OCI-LY1 (cell line): ENCODE results near the gene FTCD.
"Not testable (repeated sequence)": the region's sequence is repeated elsewhere in the genome, so short reads cannot be mapped to it uniquely, and the experiment has no call there.

Source experiments
- H2AFZ ChIP-seq: fragments of 200-600 bp; sonication (generic), shearing (Covaris generic); 2 replicates; pipeline ENCODE4 v1.6.0; 2014; ENCODE audit warnings: antibody characterized with exemption, mild to moderate bottlenecking, low read length
- H3F3A ChIP-seq: fragments of 200-600 bp; sonication (generic), shearing (Covaris generic); 2 replicates; pipeline ENCODE4 v1.6.0; 2014; ENCODE audit warnings: mild to moderate bottlenecking, antibody characterized with exemption, low read length, moderate library complexity; ENCODE audit not compliant: insufficient read depth
- H3K27ac ChIP-seq: fragments of 200-600 bp; sonication (generic); 2 replicates; pipeline ENCODE4 v1.5.1; 2014; ENCODE audit warnings: low read length, mixed run types, mild to moderate bottlenecking, low read depth; ENCODE audit not compliant: poor library complexity, severe bottlenecking
- H3K27me3 ChIP-seq: fragments of 200-600 bp; sonication (generic); 2 replicates; pipeline ENCODE4 v1.6.0; 2014; ENCODE audit warnings: antibody characterized with exemption, mild to moderate bottlenecking, low read length, moderate library complexity; ENCODE audit not compliant: insufficient read depth
- H3K36me3 ChIP-seq: fragments of 200-600 bp; sonication (generic); 2 replicates; pipeline ENCODE4 v1.6.1; 2014; ENCODE audit warnings: mild to moderate bottlenecking, antibody characterized with exemption, low read length, moderate library complexity, mixed read lengths; ENCODE audit not compliant: insufficient read depth
- H3K4me1 ChIP-seq: fragments of 200-600 bp; sonication (generic); 2 replicates; pipeline ENCODE4 v1.5.1; 2014; ENCODE audit warnings: mild to moderate bottlenecking, low read length, moderate library complexity; ENCODE audit not compliant: insufficient read depth, severe bottlenecking
- H3K4me2 ChIP-seq: fragments of 200-600 bp; sonication (generic), shearing (Covaris generic); 2 replicates; pipeline ENCODE4 v1.6.1; 2014; ENCODE audit warnings: low read length
- H3K4me3 ChIP-seq: fragments of 200-600 bp; sonication (generic); 2 replicates; pipeline ENCODE4 v1.5.1; 2014; ENCODE audit warnings: low read length, low read depth, mild to moderate bottlenecking, mixed read lengths; ENCODE audit not compliant: poor library complexity, severe bottlenecking
- H3K79me2 ChIP-seq: fragments of 200-600 bp; shearing (Covaris generic); 2 replicates; pipeline ENCODE4 v1.6.1; 2016; ENCODE audit warnings: mixed run types, low read length, mixed read lengths; ENCODE audit not compliant: insufficient read depth
- H3K9ac ChIP-seq: fragments of 200-600 bp; sonication (generic), shearing (Covaris generic); 2 replicates; pipeline ENCODE4 v1.6.1; 2014; ENCODE audit warnings: mild to moderate bottlenecking, low read length, mixed read lengths
- H3K9me2 ChIP-seq: fragments of 200-600 bp; sonication (generic), shearing (Covaris generic); 2 replicates; pipeline ENCODE4 v1.6.1; 2014; ENCODE audit warnings: low read depth, mild to moderate bottlenecking, low read length, mixed read lengths
- H3K9me3 ChIP-seq: fragments of 200-600 bp; shearing (Covaris generic); 2 replicates; pipeline ENCODE4 v1.6.1; 2014; ENCODE audit warnings: low read length, mixed read lengths
- H4K20me1 ChIP-seq: fragments of 200-600 bp; sonication (generic), shearing (Covaris generic); 2 replicates; pipeline ENCODE4 v1.6.0; 2016; ENCODE audit warnings: mild to moderate bottlenecking, low read length; ENCODE audit not compliant: insufficient read depth
- EZH2 ChIP-seq: fragments of 200-600 bp; sonication (generic), shearing (Covaris generic); IDR thresholded peaks from 2 replicates; pipeline ENCODE4 v1.8.0; 2017; ENCODE audit warnings: borderline replicate concordance, mixed run types, mild to moderate bottlenecking, antibody characterized with exemption, low read length, moderate library complexity, mixed read lengths
- TF ChIP-seq, protein P1 (sequence below): fragments of 200-600 bp; sonication (generic), shearing (Covaris generic); IDR thresholded peaks from 2 replicates; pipeline ENCODE4 v1.5.1; 2017; ENCODE audit warnings: mild to moderate bottlenecking, antibody characterized with exemption, low read length, moderate library complexity, mixed read lengths

The FTCD gene

DNA sequence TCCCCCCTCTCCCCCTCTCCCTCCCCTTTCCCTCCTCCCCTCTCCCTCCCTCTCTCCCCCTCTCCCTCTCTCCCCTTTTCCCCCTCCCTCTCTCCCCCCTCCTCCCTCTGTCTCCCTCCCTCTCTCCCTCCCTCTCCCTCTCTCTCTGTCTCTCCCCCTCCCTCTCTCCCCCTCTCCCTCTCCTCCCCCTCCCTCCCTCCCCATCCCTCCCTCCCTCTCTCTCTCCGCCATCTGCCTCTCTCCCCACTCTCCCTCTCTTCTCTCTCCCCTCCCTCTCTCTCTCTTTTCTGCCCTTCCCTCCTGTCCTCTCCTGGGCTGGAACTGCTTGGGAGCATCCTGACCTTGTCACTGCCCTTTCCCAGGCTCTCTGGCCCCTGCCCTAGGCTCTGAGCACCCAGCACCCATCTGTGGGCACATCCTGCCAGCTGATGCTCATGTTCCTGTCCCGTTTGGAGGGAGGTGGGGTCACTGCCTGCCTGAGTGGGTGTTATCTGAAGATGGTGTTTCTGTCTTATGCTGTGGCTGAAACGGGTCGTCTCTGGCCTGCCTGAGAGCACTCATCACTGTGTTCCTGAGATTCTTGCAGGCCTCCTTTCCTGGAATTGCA lies 10.8 kb downstream of the FTCD start:
- Histone ChIP-seq H3K4me3 (no peak overlapping the region), H3K27me3 (no peaks in the 10 kb centered on the region), H2AFZ (no peak overlapping the region), H3K4me2 (no peak overlapping the region), H3K9me2 (no peaks in the 10 kb centered on the region), H3K36me3 (no peaks in the 10 kb centered on the region), H3F3A (no peaks in the 10 kb centered on the region), H3K9me3 (no peaks in the 10 kb centered on the region), H3K27ac (no peak overlapping the region), H3K9ac (no peak overlapping the region), H3K4me1 (peaks cover 6% of the 10 kb centered on the region), H4K20me1 (no peaks in the 10 kb centered on the region), H3K79me2 (no peaks in the 10 kb centered on the region)
- TF ChIP-seq, protein P1, sequence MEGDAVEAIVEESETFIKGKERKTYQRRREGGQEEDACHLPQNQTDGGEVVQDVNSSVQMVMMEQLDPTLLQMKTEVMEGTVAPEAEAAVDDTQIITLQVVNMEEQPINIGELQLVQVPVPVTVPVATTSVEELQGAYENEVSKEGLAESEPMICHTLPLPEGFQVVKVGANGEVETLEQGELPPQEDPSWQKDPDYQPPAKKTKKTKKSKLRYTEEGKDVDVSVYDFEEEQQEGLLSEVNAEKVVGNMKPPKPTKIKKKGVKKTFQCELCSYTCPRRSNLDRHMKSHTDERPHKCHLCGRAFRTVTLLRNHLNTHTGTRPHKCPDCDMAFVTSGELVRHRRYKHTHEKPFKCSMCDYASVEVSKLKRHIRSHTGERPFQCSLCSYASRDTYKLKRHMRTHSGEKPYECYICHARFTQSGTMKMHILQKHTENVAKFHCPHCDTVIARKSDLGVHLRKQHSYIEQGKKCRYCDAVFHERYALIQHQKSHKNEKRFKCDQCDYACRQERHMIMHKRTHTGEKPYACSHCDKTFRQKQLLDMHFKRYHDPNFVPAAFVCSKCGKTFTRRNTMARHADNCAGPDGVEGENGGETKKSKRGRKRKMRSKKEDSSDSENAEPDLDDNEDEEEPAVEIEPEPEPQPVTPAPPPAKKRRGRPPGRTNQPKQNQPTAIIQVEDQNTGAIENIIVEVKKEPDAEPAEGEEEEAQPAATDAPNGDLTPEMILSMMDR: no peak
- no peak for TF ChIP-seq EZH2

DNA sequence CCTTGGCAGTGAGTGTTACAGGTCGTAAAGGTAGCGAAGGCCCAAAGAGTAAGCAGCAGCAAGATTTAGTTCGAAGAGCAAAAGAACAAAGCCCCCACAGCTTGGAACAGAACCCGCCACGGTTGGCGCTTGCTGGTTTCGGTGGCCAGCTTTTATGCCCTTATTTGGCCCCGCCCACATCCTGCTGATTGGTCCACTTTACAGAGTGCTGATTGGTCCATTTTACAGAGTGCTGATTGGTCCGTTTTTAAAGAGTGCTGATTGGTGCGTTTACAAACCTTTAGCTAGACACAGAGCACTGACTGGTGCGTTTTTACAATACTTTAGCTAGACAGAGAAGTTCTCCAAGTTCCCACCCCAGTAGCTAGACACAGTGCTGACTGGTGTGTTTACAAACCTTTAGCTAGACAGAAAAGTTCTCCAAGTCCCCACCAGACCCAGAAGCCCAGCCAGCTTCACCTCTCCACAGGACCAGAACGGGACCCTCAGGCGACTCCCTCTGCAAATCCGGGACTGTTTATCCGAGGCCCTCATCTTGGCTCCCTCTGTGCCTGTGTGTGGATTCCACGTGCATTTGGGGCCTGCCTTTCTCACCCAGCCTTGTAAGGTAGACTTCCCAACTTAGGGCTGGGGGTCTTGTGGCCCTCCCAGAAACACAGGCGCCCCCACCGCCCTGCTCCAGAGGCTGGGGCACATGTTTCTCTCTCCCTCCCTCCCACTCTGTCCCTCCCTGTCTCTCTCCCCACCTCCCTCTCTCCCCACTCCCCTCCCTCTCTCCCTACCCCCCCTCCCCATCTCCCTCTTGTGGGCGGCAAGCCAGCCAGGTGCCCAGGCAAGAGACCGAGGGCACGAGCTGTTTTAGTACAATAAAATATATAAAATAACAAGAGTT lies 12.6 kb downstream of the FTCD start:
- no peak overlapping the region for H2AFZ ChIP-seq
- H3K36me3 ChIP-seq: no peaks in the 10 kb centered on the region
- peaks cover 6% of the 10 kb centered on the region for H3K4me1 ChIP-seq
- no peak overlapping the region for H3K9ac ChIP-seq
- H3K27me3 ChIP-seq: 0 out of 2 replicates have a peak, but pooled peaks cover under 1% of the 10 kb centered on the region
- H3F3A ChIP-seq: no peaks in the 10 kb centered on the region
- no peaks in the 10 kb centered on the region for H3K9me2 ChIP-seq
- no peak overlapping the region for H3K27ac ChIP-seq
- no peaks in the 10 kb centered on the region for H3K79me2 ChIP-seq
- no peaks in the 10 kb centered on the region for H4K20me1 ChIP-seq
- no peak overlapping the region for H3K4me2 ChIP-seq
- TF ChIP-seq EZH2: no peak
- TF ChIP-seq, protein P1: no peak
- no peaks in the 10 kb centered on the region for H3K9me3 ChIP-seq
- no peak overlapping the region for H3K4me3 ChIP-seq

DNA sequence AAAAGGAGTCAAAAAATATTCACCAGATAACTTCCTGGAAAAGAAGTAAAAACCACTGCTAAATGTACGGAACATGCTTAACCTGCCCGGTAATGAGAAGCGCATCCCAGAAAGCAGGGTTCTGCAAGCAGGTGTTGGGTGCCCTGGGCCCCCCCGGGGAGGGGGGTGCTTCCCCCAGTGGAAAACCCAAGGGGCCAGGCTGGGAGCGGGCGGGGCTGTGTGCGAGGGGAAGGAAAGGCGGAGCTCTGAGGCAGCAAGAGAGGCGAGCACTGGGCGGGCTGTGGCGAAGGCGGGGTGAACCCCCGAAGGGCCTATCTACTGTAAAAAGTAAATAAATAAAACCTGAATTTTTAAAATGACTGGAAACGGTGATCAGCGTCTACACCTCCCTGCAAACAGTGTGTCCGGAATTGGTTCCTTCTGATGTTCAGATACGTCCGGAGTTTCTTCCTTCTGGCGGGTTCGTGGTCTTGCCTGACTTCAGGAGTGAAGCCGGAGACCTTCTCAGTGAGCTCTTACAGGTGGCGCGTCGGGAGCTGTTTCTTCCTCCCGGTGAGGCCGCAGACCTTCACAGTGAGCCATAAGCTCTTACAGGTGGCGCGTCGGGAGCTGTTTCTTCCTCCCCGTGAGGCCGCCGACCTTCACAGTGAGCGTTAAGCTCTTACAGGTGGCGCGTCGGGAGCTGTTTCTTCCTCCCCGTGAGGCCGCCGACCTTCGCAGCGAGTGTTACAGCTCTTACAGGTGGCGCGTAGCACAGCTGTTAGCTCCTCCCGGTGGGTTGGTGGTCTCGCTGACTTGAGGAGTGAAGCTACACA lies 13.4 kb downstream of the FTCD start:
- no peaks in the 10 kb centered on the region for H3K79me2 ChIP-seq
- no peak overlapping the region for H3K9ac ChIP-seq
- H2AFZ ChIP-seq: no peak overlapping the region
- H3K9me3 ChIP-seq: no peaks in the 10 kb centered on the region
- no peak overlapping the region for H3K4me3 ChIP-seq
- H3K4me2 ChIP-seq: no peak overlapping the region
- no peaks in the 10 kb centered on the region for H4K20me1 ChIP-seq
- no peaks in the 10 kb centered on the region for H3F3A ChIP-seq
- H3K27me3 ChIP-seq: 0 out of 2 replicates have a peak, but pooled peaks cover 4% of the 10 kb centered on the region
- H3K27ac ChIP-seq: no peak overlapping the region
- H3K36me3 ChIP-seq: no peaks in the 10 kb centered on the region
- peaks cover 6% of the 10 kb centered on the region for H3K4me1 ChIP-seq
- TF ChIP-seq, protein P1: no peak
- no peaks in the 10 kb centered on the region for H3K9me2 ChIP-seq

DNA sequence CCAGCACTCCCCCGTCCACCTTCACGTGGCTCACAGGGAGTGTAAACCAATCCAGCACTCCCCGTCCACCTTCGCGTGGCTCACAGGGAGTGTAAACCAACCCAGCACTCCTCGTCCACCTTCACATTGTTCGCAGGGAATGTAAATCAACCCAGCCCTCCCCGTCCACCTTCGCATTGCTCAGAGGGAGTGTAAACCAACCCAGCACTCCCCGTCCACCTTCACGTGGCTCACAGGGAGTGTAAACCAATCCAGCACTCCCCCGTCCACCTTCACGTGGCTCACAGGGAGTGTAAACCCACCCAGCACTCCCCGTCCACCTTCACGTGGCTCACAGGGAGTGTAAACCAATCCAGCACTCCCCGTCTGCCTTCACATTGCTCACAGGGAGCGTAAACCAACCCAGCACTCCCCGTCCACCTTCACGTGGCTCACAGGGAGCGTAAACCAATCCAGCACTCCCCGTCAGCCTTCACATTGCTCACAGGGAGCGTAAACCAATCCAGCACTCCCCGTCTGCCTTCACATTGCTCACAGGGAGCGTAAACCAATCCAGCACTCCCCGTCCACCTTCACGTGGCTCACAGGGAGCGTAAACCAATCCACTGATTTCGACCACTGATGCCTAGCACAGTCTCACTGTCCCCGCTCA lies 14.9 kb downstream of the FTCD start:
- not testable (repeated sequence) for H3K27me3 ChIP-seq, H2AFZ ChIP-seq, H3K9me2 ChIP-seq, H3K36me3 ChIP-seq, H3K4me3 ChIP-seq, H4K20me1 ChIP-seq, H3K4me2 ChIP-seq, H3K9me3 ChIP-seq, H3K79me2 ChIP-seq, H3F3A ChIP-seq, H3K9ac ChIP-seq, H3K27ac ChIP-seq, H3K4me1 ChIP-seq
